OCI-LY1 (cell line): Measurements from ENCODE around the gene CCDC57.

Experiments
- CTCF ChIP-seq: fragments of 200-600 bp; sonication (generic), shearing (Covaris generic); IDR thresholded peaks from 2 replicates; pipeline ENCODE4 v1.5.1; 2017; ENCODE audit warnings: mild to moderate bottlenecking, antibody characterized with exemption, low read length, moderate library complexity, mixed read lengths
- EZH2 ChIP-seq: fragments of 200-600 bp; sonication (generic), shearing (Covaris generic); IDR thresholded peaks from 2 replicates; pipeline ENCODE4 v1.8.0; 2017; ENCODE audit warnings: borderline replicate concordance, mixed run types, mild to moderate bottlenecking, antibody characterized with exemption, low read length, moderate library complexity, mixed read lengths

- no peak for TF ChIP-seq CTCF
- TF ChIP-seq EZH2: no peak
Measured at GRCh38 chr17:82234211-82235055, 21.8 kb upstream of the CCDC57 start.
